TTC549 (cell line): ENCODE data around the gene TMC5.

Experiments
- FAIRE-seq: peaks from 2 replicates; lab custom pipeline; 2012; peaks lifted over from hg19 to GRCh38; lab: Jason Lieb, UNC

The TMC5 gene

DNA sequence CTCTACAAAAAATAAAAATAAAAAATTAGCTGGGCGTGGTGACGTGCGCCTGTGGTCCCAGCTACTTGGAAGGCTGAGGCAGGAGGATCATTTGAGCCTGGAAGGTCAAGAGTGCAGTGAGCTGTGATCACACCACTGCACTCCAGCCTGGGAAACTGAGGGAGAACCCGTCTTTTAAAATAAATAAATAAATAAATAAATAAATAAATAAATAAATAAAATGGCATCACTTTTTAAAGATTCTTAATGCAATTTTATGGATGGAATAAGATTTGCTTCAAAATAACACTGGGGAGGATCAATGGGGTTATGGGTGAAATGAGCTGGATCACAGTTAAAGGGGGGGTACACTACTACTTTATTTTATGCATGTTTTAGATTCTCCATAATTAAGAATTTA lies 89.3 kb downstream of the TMC5 start:
- no peak for FAIRE-seq

DNA sequence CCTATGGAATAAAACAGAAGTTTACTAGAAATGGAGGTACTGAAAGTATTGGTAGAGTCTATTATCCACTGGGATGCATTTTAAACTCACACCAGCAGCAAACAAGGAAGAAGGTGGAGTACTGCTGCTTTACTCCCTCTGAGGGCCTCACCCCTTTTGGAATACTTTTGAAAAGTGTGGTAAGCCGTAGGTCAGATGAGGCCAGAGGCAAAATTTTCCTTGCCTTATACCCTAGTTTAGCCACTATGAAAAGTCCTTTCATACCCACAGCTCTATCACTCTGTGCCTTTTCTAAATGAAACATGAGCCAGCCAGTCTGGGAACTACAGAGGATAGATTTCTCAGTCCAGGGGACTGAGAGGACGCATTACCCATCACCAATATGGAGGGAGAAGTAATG lies 90.2 kb downstream of the TMC5 start:
- FAIRE-seq, result no peak

DNA sequence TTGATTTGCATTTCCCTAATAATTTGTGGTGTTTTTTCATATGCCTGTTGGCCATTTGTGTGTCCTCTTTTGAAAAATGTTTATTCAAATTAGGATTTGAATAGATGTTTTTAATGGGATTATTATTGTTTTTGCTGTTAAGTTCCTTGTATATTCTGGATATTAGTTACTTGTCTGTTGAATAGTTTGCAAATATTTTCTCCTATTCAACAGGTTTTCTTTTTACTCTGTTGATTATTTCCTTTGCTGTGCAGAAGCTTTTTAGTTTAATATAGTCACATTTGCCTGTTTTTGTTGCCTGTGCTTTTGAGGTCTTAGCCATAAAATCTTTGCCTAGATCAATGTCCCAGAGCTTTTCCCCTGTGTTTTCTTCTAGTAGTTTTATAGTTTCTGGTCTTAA lies 94.6 kb downstream of the TMC5 start:
- no peak for FAIRE-seq

DNA sequence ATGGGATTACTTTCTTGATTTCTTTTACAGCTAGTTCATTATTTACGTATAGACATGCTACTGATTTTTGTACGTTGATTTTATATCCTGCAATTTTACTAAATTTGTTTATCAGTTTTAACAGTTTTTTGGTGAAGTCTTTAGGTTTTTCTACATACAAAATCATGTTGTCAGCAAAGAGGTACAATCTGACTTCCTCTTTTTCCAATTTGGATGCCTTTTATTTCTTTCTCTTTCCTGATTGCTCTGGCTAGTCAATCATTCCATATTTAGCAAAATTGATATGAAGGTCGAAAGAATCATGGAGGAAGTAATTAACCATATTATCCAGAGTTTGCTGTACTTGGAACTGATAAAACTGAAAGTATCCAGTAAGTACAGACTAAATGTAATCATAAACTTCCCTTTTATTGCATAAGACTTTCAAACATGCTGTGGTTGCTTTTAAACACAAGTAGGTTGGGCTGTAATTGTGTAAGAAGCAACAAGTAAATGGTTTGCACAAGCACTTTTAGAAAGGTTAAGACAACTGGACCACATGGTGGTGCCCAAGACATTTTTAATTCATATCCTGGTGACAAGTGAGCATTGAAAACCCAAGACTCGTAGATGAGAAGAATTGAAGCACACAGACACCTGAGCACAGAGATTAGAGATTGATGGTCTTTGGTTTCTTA lies 95.8 kb downstream of the TMC5 start:
- no peak for FAIRE-seq

DNA sequence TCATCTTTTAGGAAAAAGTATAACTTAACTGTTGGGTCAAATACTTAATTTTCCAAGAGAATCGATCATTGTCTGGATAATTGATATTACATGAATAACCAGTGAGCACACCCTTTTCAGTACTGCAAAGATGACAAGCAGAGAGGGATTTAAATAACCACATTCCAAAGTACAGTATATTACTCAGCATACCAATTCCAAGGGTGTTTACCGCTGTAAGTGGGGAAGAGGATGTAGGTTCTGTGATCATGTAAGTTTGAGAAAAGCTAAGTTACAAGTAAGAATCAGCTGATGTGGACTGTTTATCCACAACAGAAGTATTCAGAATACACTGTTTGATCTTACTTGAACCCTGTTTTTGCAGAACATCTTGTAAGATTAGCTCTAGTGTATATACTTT lies 98.1 kb downstream of the TMC5 start:
- no peak for FAIRE-seq

DNA sequence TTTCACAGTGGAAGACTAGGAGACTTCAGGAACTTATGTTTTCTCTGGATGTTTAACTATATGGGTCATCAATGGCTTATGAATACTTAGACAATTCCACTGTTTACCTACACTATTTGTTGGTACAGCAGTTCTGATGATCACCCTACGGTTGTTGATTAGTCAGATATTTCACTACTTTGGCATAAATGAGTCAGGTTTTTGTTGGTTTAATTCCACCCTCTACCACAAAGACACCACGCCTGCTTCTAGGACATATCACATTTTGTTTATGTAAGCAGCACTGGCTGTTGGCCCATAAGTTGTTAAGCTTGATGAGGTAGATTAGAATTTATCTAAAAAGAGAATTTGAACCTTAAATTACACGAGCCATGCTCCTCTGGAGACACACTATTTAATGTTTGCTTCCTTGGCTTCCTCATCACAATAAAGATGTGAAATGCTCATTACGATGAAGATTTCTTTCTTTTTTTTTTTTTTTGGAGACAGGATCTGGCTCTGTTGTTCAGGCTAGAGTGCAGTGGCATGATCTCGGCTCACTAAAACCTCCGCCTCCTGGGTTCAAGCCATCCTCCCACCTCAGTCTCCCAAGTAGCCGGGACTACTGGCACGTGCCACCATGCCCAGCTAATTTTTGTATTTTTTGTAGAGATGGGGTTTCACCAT lies 99.9 kb downstream of the TMC5 start:
- no peak for FAIRE-seq

DNA sequence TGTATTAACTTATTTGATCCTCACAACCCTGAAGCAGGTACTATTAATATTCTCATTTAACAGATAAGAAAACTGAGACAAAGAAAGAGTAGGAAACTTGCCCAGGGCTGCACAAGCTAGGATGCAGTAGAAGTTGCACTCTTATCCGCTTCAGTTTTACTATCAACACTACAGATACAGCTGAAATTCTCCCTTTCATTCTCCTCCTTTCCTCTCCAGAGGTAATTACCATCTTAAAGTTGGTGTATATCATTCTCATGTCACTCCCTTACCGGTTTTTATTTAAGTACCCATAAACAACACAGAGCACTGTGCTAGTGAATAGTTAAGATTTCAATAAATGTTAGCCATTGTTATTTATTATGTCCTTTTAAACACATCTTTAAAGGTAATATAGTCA lies 100.7 kb downstream of the TMC5 start:
- no peak for FAIRE-seq

DNA sequence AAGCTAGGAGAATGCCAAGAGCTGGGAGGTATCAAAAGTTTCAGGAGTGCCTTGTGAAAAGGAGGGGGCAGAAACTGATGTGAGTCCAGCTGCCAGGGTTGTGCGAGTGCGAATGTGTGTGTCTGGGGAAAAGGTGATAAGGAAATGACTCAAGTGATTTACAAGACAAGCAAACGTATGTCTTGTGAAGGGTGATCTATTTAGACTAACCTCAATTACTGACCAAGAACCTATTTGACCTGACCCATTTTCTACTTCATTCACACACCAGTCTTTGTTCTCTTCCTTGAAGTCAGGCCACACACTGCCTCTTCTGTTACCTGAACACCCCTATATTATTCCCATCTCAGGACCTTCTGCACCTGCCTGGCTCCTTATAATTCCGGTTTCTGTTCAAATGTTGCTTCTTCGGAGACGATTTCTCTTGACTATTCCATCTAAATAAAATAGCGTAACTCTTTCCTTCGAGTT lies 103.2 kb downstream of the TMC5 start:
- no peak for FAIRE-seq

DNA sequence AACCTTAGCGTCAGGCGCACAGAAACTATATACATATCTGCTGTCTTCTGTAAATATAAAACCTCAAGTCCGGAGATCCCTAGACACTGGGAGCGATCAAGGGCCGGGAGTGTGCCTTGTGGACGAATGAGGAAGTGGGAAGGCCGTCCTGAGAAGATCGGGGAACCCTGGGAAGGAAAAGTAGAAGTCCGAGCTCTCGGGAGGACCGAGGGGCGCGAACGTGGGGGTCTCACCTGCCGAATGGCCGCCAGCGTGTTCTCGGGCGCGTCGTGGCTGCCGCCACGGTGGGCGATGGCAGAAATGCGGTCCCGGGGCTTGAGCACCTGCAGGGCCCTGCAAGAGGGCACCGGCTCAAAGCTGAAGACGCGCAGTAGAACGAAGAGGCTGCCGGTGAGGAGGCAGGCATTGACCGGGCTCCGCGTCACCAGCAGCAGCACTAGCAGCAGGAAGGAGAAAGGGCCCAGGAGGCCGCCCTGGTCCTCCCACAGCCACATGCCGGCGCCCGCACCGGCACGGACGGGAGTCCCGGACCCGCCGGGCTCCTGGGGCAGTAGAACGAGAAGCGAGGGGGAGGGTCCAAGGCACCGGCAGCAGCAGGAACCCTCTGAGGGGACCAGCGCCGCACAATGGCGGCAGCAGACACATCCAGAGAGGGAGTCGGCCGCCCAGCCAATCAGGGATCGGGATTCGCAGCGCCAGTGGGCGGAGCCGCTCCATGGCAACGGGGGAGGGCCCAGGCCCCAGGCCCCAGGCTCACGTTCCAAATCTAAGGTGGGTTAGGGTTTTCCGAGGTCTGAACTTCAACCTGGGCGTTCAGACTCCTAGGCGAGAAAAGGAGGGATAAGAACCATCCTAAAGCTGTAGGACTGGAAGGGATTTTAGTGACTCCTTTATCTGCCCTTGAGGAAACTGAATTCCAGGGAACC lies 104.1 kb downstream of the TMC5 start, which contains the start of gene GDE1:
Gene GDE1 (minus strand): TSS at position 628 of the 926 bp plus-strand sequence. CDS start 134 bp downstream, at position 494.
- FAIRE-seq, result no peak

DNA sequence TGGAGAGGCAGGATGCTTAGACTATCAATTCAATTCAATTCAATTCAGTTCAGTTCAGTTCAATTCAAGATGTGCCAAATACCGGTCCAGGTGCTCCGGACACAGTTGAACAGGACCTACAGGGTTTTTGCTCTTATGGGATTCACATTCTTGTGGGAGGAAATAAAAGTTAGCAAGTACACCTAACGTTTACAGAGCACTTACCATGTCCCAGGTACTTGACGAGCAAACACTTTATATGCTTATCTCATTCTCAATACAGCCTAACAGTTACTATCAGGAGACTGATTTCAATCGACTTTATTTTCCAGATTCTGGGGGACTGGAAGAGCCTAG lies 104.7 kb downstream of the TMC5 start:
- no peak for FAIRE-seq

DNA sequence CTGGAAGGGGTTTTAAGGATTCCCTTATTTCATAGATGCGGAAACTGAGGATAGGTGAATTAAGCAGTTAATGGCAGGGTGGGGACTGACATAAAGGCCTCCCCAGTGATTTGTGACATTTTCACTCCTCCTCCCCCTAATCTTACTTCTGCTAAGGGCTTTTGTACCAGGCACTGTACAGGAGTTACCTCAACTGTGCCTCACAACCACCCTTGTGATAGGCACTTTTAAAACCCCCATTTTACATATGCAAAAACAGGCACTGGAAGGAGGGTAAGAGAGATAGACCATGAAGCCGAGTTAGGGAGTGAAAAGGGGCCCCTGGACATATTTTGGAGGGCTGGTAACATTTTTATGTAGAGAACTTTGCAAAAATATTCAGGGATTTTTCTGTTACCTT lies 105.1 kb downstream of the TMC5 start:
- no peak for FAIRE-seq

DNA sequence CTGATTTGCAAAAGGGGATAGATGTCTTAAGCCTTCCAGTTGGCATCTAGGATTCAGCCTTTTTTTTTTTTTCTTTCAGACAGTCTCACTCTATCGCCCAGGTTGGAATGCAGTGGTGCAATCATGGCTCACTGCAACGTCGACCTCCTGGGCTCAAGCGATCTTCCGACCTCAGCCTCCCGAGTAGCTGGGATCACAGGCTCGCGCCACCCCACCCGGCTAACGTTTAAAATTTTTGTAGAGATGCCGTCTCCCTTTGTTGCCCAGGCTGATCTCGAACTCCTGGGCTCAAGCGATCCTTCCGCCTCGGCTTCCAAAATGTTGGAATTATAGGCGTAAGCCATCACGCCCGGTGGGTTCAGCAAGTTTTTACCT lies 105.5 kb downstream of the TMC5 start:
- FAIRE-seq, result no peak

DNA sequence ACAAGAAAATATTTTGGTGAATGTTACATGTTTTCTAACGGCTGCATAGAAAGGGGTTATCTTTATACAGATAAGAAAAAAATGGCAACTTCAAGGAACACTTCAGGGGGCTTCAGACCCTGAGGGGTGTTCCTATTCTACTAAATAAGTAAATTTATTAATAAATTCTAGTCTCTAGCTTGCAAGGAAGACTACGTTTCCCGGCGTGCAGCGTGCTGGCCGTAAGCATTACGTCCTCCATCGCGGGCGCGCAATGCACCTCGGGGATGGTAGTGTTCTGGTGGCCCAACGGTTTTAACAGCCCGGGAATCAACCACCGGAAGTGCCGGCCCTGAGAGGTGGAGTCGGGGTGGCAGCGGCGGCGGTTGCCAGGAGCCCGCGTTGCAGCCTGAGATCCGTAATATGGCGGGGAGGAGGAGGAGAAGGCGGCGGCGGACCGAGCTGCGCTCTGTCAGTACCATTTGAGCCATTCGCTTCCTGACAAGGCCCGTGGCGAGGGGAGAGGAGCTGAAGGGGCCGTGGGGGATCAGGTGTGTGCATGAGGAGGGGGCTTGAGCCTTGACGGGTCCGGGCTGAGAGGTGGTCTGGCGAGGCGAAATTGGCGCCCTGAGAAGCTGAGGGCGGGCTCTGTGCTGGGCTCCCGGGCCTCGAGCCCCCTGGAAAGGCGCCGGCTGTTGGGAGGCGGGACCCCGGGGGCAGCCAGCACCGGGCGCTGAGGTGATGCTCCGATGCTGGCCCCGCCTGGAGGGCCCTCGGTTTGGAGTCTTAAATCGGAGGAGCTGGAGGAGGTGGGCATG lies 106.1 kb downstream of the TMC5 start, which contains the start of gene CCP110:
Gene CCP110 (plus strand): TSS at position 384 of the 797 bp plus-strand sequence. CDS start 3,940 bp downstream, outside the sequence.
- peak; percentile 72 for FAIRE-seq

DNA sequence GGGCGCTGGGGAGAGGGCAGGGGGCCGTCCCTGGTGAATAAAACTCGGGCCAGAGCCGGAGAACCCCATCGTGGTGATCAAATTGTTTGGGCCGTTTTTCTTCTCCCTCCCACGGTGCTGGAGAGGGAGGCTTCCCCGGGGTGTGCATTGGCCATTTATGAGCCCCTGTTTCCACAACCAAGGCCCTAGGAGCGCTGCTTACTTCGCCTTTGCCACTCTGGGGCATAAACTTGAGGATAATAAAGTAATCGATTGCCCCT lies 106.6 kb downstream of the TMC5 start:
- no peak for FAIRE-seq

DNA sequence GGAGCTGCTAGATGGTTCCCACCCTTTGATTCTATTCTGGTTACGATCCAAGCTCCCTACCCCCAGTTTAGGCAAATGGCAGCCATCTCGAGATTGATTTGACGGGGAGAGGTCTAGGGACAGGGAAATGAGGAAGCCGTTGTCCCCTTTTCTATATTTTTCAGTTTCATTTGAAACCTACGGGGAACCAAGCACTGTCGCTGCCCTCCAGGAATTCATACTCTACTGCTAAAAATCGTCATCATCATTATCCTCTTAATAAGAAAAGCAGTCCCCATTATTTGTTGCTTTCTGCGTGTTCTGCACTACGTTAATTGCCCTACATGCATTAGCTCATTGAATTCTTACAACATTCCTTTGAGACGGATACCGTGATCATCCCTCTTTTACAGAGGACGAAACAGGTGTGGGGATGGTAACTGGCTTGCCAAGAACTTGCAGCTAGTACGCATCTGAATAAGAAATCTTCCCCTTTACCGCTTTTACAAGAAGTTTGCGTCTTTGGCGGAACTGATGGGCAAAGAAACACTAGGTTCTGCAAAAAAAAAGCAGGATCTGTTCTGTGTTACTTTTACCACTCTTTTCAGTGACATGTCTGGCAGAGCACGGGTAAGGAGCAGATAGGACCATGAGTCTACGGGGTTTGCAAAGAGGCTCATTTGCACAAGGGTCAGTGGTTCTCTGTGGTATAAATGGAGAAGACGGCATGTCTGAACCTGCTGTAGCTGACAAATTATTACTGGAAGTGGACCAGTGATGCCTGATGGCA lies 107.1 kb downstream of the TMC5 start:
- FAIRE-seq, result no peak

DNA sequence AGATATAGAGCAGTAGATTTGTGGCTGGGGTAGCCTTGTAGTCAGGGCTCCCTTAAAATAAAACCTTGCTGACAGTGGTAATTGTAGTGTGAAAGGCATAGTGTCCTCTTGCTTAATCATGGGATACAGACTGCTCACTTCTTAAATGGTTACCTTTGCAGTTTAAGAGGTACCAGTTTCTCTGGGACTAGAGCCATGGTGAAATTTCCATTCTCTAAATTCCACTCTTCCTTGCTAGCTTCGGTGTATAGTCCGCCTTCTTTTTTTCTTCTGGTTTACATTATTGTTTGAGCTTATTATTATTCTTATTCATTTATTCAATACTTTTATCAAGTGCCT lies 107.7 kb downstream of the TMC5 start:
- no peak for FAIRE-seq

DNA sequence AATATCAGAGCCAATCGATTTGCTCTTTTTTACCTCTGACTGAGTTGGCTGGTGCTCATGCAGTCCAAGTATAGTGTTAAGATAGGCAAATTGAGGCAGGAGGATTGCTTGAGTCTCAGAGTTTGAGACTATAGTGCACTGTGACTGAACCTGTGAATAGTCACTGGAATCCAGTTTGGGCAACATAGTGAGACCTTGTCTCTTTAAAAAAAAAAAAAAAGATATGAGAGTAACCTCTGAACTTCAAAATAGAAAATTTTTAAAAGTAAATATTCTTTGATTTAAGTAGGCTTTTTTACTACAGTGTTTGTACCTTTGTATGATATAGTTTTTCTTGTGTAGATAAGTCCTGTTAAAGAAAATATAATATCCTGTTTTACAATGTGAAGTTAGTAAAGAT lies 109.5 kb downstream of the TMC5 start:
- no peak for FAIRE-seq

DNA sequence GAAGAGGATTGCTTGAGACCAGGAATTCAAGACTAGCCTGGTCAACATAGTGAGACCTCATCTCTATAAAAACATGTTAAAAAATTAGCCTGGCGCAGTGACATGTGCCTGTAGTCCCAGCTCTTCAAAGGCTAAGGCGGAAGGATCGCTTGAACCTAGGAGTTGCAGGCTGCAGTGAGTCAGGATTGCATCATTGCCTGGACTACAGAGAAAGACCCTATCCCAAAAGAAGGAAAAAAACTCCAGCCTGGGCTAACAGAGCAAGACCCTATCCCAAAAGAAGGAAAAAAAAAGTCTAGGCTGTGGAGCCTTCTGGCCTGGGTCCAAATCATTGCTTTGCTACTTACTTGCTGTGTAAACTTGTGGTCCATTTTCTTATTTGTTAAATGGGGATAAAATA lies 111.0 kb downstream of the TMC5 start:
- FAIRE-seq, result no peak

DNA sequence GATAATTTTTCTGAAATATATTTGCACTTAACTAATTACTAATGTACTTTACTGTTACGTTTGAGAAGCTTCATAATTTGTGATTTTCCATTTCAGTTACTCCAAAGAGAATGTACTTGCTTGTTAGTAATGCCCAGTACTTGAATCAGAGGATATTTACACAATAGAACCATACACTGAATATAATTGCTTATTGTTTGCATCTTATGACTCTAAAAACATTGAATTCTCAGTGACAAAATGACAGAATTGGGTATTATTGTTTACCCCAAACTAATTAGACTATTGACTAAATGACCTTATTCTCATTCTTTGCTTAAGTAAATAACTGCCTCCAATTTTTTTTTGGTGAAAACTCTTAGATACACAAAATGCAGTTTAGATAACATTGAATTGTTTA lies 114.9 kb downstream of the TMC5 start:
- no peak for FAIRE-seq

DNA sequence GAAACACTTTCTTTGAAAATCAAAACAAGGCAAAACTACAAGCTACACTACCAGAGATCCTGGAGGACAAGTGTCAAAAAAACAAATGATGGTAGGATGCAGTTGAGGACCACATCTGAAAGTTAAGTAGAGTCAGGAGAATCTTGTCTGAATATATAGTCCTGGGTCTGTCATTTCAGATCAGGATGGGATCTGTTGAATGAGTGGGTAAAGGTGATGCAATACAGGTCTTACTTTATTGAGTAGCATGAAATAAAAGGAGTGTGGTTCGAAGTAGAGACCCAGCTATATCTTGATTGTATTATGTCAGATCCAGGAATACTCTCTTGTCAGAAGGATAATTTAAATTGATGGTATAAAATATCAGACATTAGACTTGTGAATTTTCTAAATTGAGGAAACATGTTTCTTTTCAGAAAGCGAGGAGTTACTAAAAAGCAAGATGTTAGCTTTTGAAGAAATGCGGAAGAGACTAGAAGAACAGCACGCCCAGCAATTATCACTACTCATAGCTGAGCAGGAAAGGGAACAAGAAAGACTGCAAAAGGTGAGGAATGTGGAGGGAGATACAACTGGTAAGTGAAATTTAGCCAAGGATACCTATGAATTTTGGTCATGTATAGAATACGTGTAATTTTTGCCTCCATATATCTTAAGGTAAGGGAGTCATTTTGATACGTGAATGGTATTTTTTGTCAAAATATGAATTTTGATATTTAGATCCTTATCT lies 122.7 kb downstream of the TMC5 start:
- FAIRE-seq, result no peak
